Testis (tissue), 2 donors: ENCODE measurements around the gene ALKBH7.

ENCODE experiments used
- POLR2A ChIP-seq: fragments of 450-650 bp; IDR thresholded peaks from one replicate; pipeline ENCODE4 v1.6.1; 2017; ENCODE audit warnings: antibody characterized with exemption, mild to moderate bottlenecking, moderate library complexity
- TF ChIP-seq, protein P1 (sequence below), 3 experiments: fragments of 450-650 bp in 2 of 3; fragments of 200-600 bp in 1 of 3; sonication (generic) in 1 of 3; IDR thresholded peaks; one replicate each; pipeline ENCODE4 v1.5.1; 2016 to 2019; ENCODE audit warnings: antibody characterized with exemption in 3 of 3, mild to moderate bottlenecking in 2 of 3, moderate library complexity in 1 of 3

DNA sequence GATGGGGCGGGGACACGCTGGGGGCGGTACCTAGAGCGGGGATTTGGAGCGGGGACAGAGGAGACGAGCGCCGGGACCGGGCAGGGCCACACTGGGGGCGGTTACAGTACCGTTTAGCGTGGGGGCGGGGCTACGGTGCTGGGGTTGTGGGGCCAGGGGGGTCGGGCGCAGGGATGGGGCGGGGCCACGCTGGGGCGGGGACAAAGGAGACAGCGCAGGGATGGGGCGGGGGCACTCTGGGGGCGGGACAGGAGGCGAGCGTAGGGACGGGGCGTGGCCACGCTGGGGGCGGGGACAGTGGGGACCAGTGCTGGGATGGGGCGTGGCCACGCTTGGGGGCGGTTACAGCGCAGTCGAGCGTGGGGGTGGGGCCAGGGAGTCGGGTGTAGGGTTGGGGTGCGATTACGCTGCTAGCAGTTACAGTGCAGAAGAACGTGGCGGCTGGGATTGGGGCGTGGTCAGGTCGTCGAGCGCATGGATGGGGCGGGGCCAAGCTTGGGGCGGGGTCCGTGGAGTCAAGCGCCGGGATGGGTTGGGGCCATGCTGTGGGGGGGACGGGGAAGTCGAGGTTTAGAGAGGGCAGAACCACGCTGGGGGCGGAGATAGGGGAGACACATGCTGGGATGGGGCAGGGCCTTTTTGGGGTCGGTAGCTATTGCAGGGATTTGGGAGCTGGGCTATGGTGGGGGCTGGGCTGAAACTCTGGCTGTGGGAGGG, 660 bp downstream of the ALKBH7 start:
- TF ChIP-seq, protein P1, sequence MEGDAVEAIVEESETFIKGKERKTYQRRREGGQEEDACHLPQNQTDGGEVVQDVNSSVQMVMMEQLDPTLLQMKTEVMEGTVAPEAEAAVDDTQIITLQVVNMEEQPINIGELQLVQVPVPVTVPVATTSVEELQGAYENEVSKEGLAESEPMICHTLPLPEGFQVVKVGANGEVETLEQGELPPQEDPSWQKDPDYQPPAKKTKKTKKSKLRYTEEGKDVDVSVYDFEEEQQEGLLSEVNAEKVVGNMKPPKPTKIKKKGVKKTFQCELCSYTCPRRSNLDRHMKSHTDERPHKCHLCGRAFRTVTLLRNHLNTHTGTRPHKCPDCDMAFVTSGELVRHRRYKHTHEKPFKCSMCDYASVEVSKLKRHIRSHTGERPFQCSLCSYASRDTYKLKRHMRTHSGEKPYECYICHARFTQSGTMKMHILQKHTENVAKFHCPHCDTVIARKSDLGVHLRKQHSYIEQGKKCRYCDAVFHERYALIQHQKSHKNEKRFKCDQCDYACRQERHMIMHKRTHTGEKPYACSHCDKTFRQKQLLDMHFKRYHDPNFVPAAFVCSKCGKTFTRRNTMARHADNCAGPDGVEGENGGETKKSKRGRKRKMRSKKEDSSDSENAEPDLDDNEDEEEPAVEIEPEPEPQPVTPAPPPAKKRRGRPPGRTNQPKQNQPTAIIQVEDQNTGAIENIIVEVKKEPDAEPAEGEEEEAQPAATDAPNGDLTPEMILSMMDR (IDR thresholded peaks at IDR 0.05), result no peak
- TF ChIP-seq POLR2A, result no peak
